MM.1S (cell line): ENCODE measurements around the gene CNTF.
A peak's percentile ranks its signal among the peaks of the same experiment; 100 is the strongest.

ENCODE experiments used
- CTCF ChIP-seq: fragments of 300-600 bp; sonication (generic); IDR thresholded peaks from 2 replicates; pipeline ENCODE4 v1.5.1; 2016; ENCODE audit warnings: antibody characterized with exemption, low read length, mixed read lengths
- EZH2 ChIP-seq: fragments of 300-600 bp; sonication (generic); optimal IDR thresholded peaks from 2 replicates; pipeline ENCODE3; 2017; ENCODE audit warnings: low read depth, mild to moderate bottlenecking, antibody characterized with exemption, low read length, mixed read lengths
- EZH2phosphoT487 ChIP-seq: fragments of 300-600 bp; sonication (generic); IDR thresholded peaks from 2 replicates; pipeline ENCODE4 v1.6.1; 2018; ENCODE audit warnings: antibody characterized with exemption, low read length

- TF ChIP-seq EZH2 (no peak), CTCF (peak; percentile 72), EZH2phosphoT487 (no peak)
Observed at GRCh38 chr11:58579192-58580129, 43.0 kb upstream of the CNTF start.
